Stimulated activated CD8-positive, alpha-beta memory T cell treated with anti-CD3 and anti-CD28 coated beads, Interleukin-12 subunit alpha, Interleukin-12 subunit beta, amount 100 ng/mL, for 4 hours (primary cell): ENCODE results near the gene MTRF1L.

Experiments used
- DNase-seq: peaks from one replicate; pipeline ENCODE4 v3.0.0-alpha.2; 2020; ENCODE audit warnings: low read depth

MTRF1L gene

GRCh38 chr6:153002613-153003365 is at the start of gene MTRF1L:
Gene MTRF1L (minus strand): TSS chr6:153002709. CDS start chr6:153002685, 24 bp downstream.
- DNase-seq, result peak; percentile 76

GRCh38 chr6:153051801-153052200 is 49.3 kb upstream of the MTRF1L start:
- no peak for DNase-seq

GRCh38 chr6:153048631-153049030 is 46.1 kb upstream of the MTRF1L start:
- DNase-seq, result no peak

DNA sequence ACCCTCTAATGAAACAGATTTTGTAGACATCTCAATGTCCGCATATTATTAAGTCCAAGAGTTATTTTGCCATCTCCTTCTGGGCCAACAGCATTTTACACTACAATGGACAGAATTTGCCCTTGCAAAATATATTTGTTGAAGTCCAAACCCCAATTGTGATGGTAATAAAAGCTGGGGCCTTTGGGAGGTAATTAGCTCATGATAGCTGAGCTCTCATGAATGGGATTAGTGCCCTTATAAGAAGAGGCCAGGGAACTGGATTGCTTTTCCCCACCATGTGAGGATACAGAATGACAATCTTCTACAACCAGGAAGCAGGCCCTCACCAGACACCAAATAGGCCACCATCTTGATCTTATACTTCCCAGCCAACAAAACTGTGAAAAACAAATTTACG is 44.9 kb upstream of the MTRF1L start:
- no peak for DNase-seq

DNA sequence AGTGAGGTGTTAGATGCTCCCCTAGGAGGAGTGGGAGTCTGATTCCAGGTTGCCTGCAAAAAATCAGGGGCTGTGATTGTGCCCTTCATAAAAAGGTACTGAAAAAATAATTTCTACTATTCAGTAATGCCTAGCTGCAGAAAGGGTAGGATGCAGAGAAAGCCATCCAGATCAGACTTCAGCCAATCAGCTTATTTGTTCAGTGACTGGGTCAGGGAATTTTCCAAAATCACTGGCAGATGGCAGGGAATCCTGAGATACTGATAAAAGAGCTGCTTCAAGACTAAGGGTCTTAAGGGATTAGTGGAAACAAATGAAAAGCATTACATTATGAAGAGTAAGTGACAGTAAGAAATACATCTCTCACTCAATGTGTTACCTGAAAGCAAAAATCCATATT is 42.8 kb upstream of the MTRF1L start:
- DNase-seq, result no peak

- no peak for DNase-seq
Observed at GRCh38 chr6:153044295-153044694, 41.8 kb upstream of the MTRF1L start.

DNA sequence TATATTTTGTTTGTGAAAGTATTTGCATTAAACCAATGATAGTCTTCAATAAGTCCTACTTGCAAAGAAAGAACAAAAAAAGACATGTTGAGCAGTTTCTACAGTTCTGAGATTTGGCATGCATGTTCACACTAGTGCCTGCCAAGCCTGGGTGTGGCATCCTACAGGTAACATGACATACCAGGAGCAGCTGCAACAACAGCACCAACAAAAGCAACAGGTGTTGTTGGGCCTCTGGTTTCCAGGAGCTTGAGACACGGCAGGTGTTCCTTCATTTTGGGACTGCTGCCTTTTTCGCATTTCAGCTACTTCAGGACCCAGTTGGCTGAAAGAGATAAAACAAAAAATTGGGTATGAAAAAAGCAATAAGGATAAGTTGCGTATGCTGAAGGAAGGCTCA is 41.2 kb upstream of the MTRF1L start:
- no peak for DNase-seq

DNA sequence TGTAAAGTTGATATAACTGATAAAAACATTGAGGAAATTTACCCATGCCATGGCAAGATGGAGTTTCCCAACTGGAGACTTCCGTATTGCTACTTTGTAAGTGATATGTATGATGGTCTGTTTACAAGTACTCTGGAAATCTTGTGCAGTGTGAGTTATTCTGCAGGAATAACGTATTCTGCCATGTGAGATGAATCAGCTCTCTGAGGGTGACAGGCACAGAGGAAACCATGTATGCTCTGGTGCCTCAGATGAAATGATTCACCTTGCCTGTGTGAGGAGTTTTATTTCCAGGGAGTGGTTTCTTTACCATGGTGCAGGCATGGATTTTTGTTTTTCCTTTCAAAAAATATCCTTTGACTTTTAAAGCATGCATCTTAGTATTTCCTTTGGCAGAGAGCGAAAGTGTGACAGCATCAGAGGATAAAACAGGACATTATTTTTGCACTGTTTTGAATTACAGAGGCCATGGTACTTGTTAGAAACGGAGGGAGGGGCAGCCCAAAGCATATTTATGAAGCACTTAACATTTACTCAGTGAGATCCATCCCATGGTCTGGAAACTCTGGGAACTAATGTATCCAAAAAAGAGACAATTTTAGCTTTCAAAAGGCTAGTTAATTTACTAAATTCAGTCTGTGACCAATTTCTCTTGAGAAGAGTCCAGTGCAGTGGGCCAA is 36.0 kb upstream of the MTRF1L start:
- no peak for DNase-seq

DNA sequence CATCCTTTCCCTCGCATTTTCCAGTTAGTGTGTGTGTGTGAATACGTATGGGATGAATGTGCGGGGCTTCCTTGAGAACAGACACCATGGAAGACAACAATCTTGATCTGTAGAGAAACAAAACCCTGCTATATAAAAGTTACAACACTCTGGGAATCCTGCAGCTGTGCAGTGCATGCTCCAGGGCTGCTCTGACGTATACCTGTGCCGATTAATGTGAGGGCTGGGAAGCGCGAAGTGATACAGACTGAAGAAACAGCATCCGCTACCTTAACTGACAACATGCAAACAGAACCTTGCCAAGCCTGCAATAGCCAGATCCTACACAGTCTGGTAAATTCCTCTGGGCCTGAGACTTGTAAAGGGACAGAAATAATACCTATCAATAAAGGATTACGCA is 31.6 kb upstream of the MTRF1L start:
- DNase-seq, result no peak

- no peak for DNase-seq
Observed at GRCh38 chr6:153032255-153032882, 29.9 kb upstream of the MTRF1L start.

- no peak for DNase-seq
Observed at GRCh38 chr6:153031335-153031955, 28.9 kb upstream of the MTRF1L start.

DNA sequence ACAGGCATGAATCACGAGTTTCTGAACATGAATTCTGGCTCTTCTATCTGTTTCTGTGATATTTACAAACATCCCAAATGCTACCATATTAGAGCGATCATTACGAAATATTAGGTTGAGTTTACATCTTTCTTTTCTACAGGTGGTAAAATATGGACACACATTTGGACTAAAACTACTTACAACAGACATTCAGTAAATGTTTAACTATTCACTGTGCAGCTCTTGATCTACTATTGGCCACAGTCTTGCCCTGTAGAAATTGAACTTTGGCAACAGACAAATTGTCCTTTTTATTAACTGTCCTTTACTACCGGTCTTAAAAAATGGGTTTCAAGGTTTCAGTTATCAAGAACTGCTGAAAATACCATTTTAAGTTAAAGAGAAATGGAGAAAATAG is 26.5 kb upstream of the MTRF1L start:
- no peak for DNase-seq

DNA sequence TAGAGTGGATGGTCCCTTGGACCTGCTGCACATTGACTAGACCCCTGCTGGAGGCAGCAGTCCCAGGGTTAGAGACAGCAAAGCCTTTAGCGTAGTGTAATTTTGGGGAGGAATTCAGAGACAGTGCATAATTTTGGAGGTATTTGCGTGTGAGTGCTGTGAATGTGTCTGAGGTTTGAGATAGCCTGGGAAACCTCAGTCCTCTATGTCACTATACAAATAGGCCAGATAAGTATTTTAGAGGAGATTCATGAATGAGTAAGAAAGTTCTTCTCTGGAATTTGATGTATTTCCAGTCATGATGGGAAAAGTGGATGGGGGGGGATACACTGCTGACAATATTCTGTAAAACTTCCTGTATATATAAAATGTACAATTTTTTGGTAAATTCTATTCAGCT is 25.8 kb upstream of the MTRF1L start:
- DNase-seq, result no peak

DNA sequence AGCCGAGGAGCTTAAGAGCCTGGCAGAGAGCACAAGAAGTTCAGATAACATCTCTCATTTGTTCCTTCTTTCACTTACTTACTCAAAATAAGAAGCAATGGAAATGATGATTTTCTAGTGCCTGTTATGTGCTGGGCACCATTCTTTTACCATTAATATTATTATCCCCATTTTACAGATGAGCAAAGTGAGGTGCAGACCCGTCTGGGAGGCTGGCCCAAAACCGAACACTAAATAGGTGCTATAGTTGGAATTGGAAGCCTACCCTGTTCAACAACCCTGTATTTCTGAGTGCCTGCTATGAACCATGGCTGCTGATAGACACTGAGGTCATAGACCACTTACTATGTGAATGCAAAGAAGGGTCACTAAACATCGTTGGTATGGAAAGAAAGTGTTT is 25.0 kb upstream of the MTRF1L start:
- DNase-seq, result no peak

DNA sequence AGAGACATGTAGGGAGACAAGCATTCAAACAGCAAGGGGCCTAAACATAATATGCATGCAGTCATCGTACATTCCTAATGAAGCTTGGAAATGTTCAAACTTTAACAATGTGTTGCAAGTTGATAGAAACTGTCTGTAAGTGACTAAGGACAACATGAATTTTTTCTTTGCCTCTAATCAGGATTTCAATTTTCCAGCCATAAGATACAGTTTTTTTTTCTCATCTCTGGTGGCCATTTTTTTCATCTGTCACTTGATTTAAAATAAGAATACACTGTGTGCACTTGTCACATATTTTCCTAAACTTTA is 22.2 kb upstream of the MTRF1L start:
- DNase-seq, result no peak

GRCh38 chr6:153023977-153024708 is 21.6 kb upstream of the MTRF1L start:
- DNase-seq, result no peak

- DNase-seq, result no peak
Observed at GRCh38 chr6:153018355-153018754, 15.8 kb upstream of the MTRF1L start.

GRCh38 chr6:153016846-153017245 is 14.3 kb upstream of the MTRF1L start:
- no peak for DNase-seq

GRCh38 chr6:153015094-153015640 is 12.7 kb upstream of the MTRF1L start:
- no peak for DNase-seq

GRCh38 chr6:153013438-153013837 is 10.9 kb upstream of the MTRF1L start:
- DNase-seq, result no peak

DNA sequence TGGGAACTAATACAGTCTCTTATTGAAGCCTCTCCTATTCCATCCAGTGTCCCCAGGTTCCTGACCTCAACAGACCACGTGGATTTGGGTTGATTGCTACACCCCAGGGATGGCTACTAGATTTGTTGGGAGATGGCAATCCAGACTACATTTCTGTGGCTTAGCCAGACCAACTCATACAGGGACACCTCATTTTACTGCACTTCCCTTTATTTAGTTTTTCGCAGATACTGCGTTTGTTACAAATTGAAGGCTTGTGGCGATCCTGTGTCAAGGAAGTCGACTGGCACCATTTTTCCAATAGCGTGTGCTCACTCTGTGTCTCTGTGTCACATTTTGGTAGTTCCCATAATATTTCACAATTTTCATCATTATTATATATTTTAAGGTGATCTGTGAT is 10.3 kb upstream of the MTRF1L start:
- DNase-seq, result no peak

- no peak for DNase-seq
Observed at GRCh38 chr6:153003366-153003690, 819 bp upstream of the MTRF1L start.
